Stimulated activated CD8-positive, alpha-beta memory T cell treated with anti-CD3 and anti-CD28 coated beads, Interleukin-4, amount 100 ng/mL, for 1 hour (primary cell): ENCODE results near the gene CSNK2B.

ENCODE experiments used
- DNase-seq, 2 donors: peaks; one replicate each; pipeline ENCODE4 v3.0.0-alpha.2; 2020; ENCODE audit warnings: low read depth in 2 of 2, low spot score in 1 of 2

The CSNK2B gene

DNA sequence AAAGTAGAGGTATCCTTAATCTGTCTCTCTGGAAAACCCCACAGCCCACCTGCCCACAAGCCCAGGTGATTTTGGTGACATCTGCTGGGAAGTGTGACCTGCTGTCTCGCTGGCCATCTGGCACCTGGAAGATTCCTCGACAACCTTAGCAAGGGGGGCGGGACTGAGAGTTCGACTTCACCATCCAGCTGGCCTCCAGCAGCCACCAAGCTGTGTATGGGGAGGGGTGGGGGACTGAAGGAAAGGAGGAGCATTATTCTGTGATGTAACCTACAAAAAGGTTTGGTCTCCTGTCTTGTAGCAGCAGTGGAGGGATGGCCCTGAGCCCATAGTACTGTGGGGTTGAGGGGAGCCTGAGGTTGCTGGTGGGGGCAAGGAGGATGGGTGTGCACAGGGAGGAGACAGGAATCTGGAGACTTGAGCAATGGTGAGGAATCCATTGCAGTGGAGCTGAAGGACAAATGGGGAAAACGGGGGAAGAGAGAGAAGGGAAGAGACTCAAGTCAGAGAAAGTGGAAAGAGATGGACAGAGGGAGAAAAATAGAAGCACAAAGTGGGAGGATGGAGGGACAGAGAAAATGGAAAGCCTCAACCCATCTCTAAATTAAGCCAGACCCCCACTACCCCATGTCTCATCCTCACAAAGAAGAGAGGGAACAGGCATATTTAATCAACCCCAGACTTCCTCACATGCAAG lies 44.8 kb downstream of the CSNK2B start:
- no peak for DNase-seq

- no peak for DNase-seq
Observed at GRCh38 chr6:31711233-31711632, 45.4 kb downstream of the CSNK2B start.

GRCh38 chr6:31712296-31712695 lies 46.4 kb downstream of the CSNK2B start:
- DNase-seq, result no peak

GRCh38 chr6:31713465-31713864 lies 47.6 kb downstream of the CSNK2B start:
- DNase-seq, result no peak

GRCh38 chr6:31713991-31714684 lies 48.3 kb downstream of the CSNK2B start:
- DNase-seq, result no peak

- DNase-seq, result no peak
Observed at GRCh38 chr6:31715022-31715958, 49.4 kb downstream of the CSNK2B start, which contains the start of gene LY6G6D. TSS of gene LY6G6D (plus strand) at chr6:31715348. CDS start at chr6:31715356, 8 bp downstream.

- DNase-seq, result no peak
Observed at GRCh38 chr6:31717499-31718222, 51.8 kb downstream of the CSNK2B start.

DNA sequence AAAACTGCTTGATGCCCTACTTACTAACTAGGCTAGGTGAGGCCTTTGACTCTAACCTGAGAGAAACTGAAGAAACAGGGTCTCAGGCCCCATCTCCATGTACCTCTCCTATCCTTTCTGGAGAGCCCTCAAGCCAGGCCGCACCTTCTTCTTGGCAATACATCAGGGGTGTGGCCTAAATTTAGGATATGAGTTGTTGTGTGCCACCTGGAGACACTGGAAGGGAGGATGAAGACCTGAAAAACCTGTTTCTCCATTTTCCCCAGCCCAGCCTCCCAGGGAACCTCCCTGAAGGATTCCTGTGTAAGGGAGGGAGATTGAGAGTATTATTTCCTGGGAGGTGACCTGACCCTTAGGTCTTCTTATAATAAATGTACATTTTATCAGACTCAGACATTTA lies 52.4 kb downstream of the CSNK2B start:
- no peak for DNase-seq

GRCh38 chr6:31719001-31719400 lies 53.1 kb downstream of the CSNK2B start:
- DNase-seq, result no peak
